HepG2 (cell line): ENCODE data around the gene VARS1. TPM values are rescaled to one million over a fixed set of nuclear protein-coding genes. Genes with fewer than 3 reads are reported as not detected.

Experiments
- AGO1 ChIP-seq: fragments of 200-400 bp; formaldehyde crosslinking; IDR thresholded peaks from 2 replicates; pipeline ENCODE4 v1.6.1; 2017; ENCODE audit warnings: mild to moderate bottlenecking, low read depth, low read length, moderate library complexity; ENCODE audit not compliant: poor library complexity, severe bottlenecking
- CBX2 ChIP-seq, 2 experiments: fragments of 200-600 bp in 1 of 2; sonication (generic); formaldehyde crosslinking in 1 of 2; IDR thresholded peaks; 2 replicates each; pipeline versions ENCODE4 v1.7.0 to v1.8.1; 2018 to 2022; ENCODE audit warnings: low read depth in 2 of 2, low read length in 1 of 2, mild to moderate bottlenecking in 1 of 2, missing genetic modification reagents in 1 of 2
- CREB1 ChIP-seq, 2 experiments: fragments of 450-650 bp in 1 of 2; IDR thresholded peaks; 2 replicates each; pipeline ENCODE4 v1.6.1; 2016 to 2017; ENCODE audit warnings: control low read depth in 1 of 2, mild to moderate bottlenecking in 1 of 2, missing compliant biosample characterization in 1 of 2, missing genetic modification characterization in 1 of 2
- DRAP1 ChIP-seq: IDR thresholded peaks from 2 replicates; pipeline ENCODE4 v1.6.1; 2016; ENCODE audit warnings: missing genetic modification reagents, missing compliant biosample characterization
- IKZF4 ChIP-seq: sonication (generic); formaldehyde crosslinking; IDR thresholded peaks from 2 replicates; pipeline ENCODE4 v1.5.1; 2020; ENCODE audit warnings: borderline replicate concordance, mild to moderate bottlenecking, low read depth, missing genetic modification reagents; ENCODE audit errors: not compliant biosample characterization
- KDM3A ChIP-seq: IDR thresholded peaks from 2 replicates; pipeline ENCODE4 v1.6.1; 2018; ENCODE audit warnings: low read depth, missing compliant biosample characterization
- KDM5A ChIP-seq: fragments of 200-600 bp; sonication (generic); IDR thresholded peaks from 2 replicates; pipeline ENCODE4 v1.7.0; 2018; ENCODE audit warnings: antibody characterized with exemption, mild to moderate bottlenecking, low read length, borderline replicate concordance
- NFYC ChIP-seq: IDR thresholded peaks from 2 replicates; pipeline ENCODE4 v1.6.1; 2016; ENCODE audit warnings: missing genetic modification reagents, missing compliant biosample characterization
- PCBP1 ChIP-seq: fragments of 200-400 bp; formaldehyde crosslinking; IDR thresholded peaks from 2 replicates; pipeline ENCODE4 v1.6.1; 2017; ENCODE audit warnings: mild to moderate bottlenecking, low read depth, low read length, borderline replicate concordance
- PCBP2 ChIP-seq: fragments of 200-400 bp; formaldehyde crosslinking; optimal IDR thresholded peaks from 2 replicates; pipeline ENCODE3; 2018; ENCODE audit warnings: low read length, low read depth; ENCODE audit not compliant: poor library complexity, severe bottlenecking
- SRF ChIP-seq: IDR thresholded peaks from 2 replicates; pipeline ENCODE4 v1.6.1; 2011; ENCODE audit warnings: mild to moderate bottlenecking, low read depth, low read length, moderate library complexity
- ZGPAT ChIP-seq: IDR thresholded peaks from 2 replicates; pipeline ENCODE4 v1.6.1; 2016; ENCODE audit warnings: mild to moderate bottlenecking
- ZNF280B ChIP-seq: sonication (generic); formaldehyde crosslinking; IDR thresholded peaks from 2 replicates; pipeline ENCODE4 v1.5.0; 2020; ENCODE audit warnings: missing genetic modification reagents, mild to moderate bottlenecking, borderline replicate concordance
- ZNF598 ChIP-seq: sonication (generic); formaldehyde crosslinking; IDR thresholded peaks from 2 replicates; pipeline ENCODE4 v1.5.1; 2020; ENCODE audit warnings: mild to moderate bottlenecking, missing genetic modification reagents, borderline replicate concordance
- ZNF644 ChIP-seq: IDR thresholded peaks from 2 replicates; pipeline ENCODE4 v1.6.1; 2016; ENCODE audit warnings: low read depth
- polyA plus RNA-seq, 8 experiments: library from polyadenylated mRNA; depleted of rRNA in 3 of 8; stranded (reverse) in 7 of 8; unstranded in 1 of 8; fragments of >200 nt; fragmentation: Illumina TruSeq in 4 of 8; extraction: Trizol in 4 of 8; gene quantifications; 2 replicates each; pipeline versions ENCODE4 v1.2.1 to v1.2.3, GENCODE V29; 2011 to 2016; ENCODE audit warnings: low read depth in 4 of 8, missing spikeins in 1 of 8, mixed read lengths in 1 of 8; ENCODE audit not compliant: insufficient read depth in 1 of 8
- total RNA-seq, 5 experiments: library from RNA; depleted of rRNA; stranded (reverse); fragments of >200 nt; fragmentation: Illumina TruSeq; extraction: Trizol; gene quantifications; 2 replicates each; pipeline ENCODE4 v1.2.3, GENCODE V29; 2016; ENCODE audit warnings: low read depth in 1 of 5
- TF ChIP-seq, protein P1 (sequence below): sonication (generic); formaldehyde crosslinking; IDR thresholded peaks from 2 replicates; pipeline ENCODE4 v1.8.1; 2023; ENCODE audit warnings: missing genetic modification reagents, inconsistent platforms, borderline replicate concordance
- TF ChIP-seq, protein P2 (sequence below): sonication (generic); formaldehyde crosslinking; IDR thresholded peaks from 2 replicates; pipeline ENCODE4 v1.5.0; 2020; ENCODE audit warnings: missing genetic modification reagents
- TF ChIP-seq, protein P3 (sequence below): sonication (generic); formaldehyde crosslinking; IDR thresholded peaks from 2 replicates; pipeline ENCODE4 v1.4.0; 2020; ENCODE audit warnings: mild to moderate bottlenecking, low read depth, missing genetic modification reagents

VARS1 gene
- total and polyA plus RNA-seq, 2 of the 13 experiments (the other 11 are each of a cell fraction or from before 2014, with no cell fraction given): 14.7 to 56.1 TPM

GRCh38 chr6:31827286-31828079 lies 31.9 kb upstream of the VARS1 start, which contains the start of gene HSPA1B (continued):
- TF ChIP-seq NFYC (CRISPR knock-in tag) (peak; percentile 89), PCBP1 (peak; percentile 46; the same call in 1 of the 2 replicates), PCBP2 (no peak), SRF (peak; percentile 54), DRAP1 (peak; percentile 99), ZNF598 (CRISPR knock-in tag) (peak; percentile 85; the same call in 1 of the 2 replicates), ZGPAT (CRISPR knock-in tag) (peak; percentile 64), KDM5A (no peak; the same call in 1 of the 2 replicates), ZNF644 (CRISPR knock-in tag) (no peak), CREB1 (IDR thresholded peaks at IDR 0.05) (peak; percentile 31; the same call in 1 of the 2 replicates), CREB1 (CRISPR knock-in tag; IDR thresholded peaks at IDR 0.05) (peak; percentile 75), CBX2 (IDR thresholded peaks at IDR 0.05; ENCODE audit: low read depth, low read length) (no peak), CBX2 (CRISPR knock-in tag; IDR thresholded peaks at IDR 0.05; ENCODE audit: low read depth) (no peak), AGO1 (peak; percentile 86), ZNF280B (peak; percentile 97), KDM3A (peak; percentile 48; the same call in 1 of the 2 replicates), IKZF4 (CRISPR knock-in tag) (peak; percentile 72)
- TF ChIP-seq, protein P1, sequence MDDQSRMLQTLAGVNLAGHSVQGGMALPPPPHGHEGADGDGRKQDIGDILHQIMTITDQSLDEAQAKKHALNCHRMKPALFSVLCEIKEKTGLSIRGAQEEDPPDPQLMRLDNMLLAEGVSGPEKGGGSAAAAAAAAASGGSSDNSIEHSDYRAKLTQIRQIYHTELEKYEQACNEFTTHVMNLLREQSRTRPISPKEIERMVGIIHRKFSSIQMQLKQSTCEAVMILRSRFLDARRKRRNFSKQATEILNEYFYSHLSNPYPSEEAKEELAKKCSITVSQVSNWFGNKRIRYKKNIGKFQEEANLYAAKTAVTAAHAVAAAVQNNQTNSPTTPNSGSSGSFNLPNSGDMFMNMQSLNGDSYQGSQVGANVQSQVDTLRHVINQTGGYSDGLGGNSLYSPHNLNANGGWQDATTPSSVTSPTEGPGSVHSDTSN (CRISPR knock-in tag): no peak
- TF ChIP-seq, protein P2, sequence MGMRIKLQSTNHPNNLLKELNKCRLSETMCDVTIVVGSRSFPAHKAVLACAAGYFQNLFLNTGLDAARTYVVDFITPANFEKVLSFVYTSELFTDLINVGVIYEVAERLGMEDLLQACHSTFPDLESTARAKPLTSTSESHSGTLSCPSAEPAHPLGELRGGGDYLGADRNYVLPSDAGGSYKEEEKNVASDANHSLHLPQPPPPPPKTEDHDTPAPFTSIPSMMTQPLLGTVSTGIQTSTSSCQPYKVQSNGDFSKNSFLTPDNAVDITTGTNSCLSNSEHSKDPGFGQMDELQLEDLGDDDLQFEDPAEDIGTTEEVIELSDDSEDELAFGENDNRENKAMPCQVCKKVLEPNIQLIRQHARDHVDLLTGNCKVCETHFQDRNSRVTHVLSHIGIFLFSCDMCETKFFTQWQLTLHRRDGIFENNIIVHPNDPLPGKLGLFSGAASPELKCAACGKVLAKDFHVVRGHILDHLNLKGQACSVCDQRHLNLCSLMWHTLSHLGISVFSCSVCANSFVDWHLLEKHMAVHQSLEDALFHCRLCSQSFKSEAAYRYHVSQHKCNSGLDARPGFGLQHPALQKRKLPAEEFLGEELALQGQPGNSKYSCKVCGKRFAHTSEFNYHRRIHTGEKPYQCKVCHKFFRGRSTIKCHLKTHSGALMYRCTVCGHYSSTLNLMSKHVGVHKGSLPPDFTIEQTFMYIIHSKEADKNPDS (CRISPR knock-in tag): no peak
- TF ChIP-seq, protein P3, sequence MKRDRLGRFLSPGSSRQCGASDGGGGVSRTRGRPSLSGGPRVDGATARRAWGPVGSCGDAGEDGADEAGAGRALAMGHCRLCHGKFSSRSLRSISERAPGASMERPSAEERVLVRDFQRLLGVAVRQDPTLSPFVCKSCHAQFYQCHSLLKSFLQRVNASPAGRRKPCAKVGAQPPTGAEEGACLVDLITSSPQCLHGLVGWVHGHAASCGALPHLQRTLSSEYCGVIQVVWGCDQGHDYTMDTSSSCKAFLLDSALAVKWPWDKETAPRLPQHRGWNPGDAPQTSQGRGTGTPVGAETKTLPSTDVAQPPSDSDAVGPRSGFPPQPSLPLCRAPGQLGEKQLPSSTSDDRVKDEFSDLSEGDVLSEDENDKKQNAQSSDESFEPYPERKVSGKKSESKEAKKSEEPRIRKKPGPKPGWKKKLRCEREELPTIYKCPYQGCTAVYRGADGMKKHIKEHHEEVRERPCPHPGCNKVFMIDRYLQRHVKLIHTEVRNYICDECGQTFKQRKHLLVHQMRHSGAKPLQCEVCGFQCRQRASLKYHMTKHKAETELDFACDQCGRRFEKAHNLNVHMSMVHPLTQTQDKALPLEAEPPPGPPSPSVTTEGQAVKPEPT (CRISPR knock-in tag): no peak
